Adrenal gland (tissue), 5 donors: ENCODE data around the gene ZNF770.

Experiments used
- CTCF ChIP-seq, 6 experiments: fragments of 450-650 bp in 4 of 6; fragments of 200-600 bp in 2 of 6; sonication (generic) in 1 of 6; IDR thresholded peaks; 1 replicate in 5 of 6; 2 replicates in 1 of 6; pipeline versions ENCODE4 v1.5.1 to v1.8.0; 2016 to 2021; ENCODE audit warnings: antibody characterized with exemption in 6 of 6, mild to moderate bottlenecking in 2 of 6, moderate library complexity in 1 of 6
- POLR2A ChIP-seq, 2 donors: fragments of 450-650 bp; IDR thresholded peaks; one replicate each; pipeline ENCODE4 v1.6.1; 2017; ENCODE audit warnings: antibody characterized with exemption in 2 of 2, mild to moderate bottlenecking in 2 of 2, moderate library complexity in 1 of 2
- donor health status: DM: no; HTN: no; CAD: no.

DNA sequence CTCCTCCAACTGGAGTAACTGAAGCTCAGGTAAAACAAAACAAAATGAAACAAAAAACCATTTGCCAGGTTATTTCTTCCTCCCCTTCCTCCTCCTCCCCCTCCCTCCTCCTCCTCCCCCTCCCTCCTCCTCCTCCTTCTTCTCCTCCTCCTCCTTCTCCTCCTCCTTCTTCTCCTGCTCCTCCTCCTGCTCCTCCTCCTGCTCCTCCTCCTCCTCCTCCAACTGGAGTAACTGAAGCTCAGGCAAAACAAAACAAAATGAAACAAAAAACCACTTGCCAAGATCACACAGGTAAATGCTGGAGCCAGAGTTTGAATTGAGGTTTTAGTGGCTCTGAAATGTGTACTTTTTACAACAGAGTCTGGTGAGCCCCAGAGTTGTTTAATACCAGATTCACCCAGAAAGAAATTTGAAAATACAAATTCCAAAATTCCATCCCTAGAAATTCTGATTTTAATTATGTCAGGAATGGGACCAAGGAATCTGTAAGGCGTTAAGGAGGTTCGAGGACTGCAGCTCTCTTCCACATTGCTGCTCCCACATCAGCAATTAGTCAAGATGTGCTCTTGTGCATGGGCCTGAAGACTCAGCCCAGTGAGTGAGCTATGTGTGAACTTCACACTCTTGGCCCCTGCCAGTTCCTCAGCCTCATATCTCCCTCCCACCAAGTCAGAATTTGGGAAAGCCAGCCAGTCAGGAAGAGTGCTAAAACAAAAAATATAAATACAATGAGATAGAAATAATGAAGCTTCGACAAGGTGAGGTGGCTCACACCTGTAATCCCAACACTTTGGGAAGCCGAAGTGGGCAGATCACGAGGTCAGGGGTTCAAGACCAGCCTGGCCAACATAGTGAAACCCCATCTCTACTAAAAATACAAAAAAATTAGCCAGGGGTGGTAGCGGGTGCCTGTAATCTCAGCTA, 31.6 kb upstream of the ZNF770 start:
- TF ChIP-seq CTCF (IDR thresholded peaks at IDR 0.05) (no peak), POLR2A (IDR thresholded peaks at IDR 0.05) (no peak)
